Neural crest cell (in vitro differentiated cells): ENCODE measurements around the gene GPR82. TPM values are rescaled to one million over a fixed set of nuclear protein-coding genes. Genes with fewer than 3 reads are reported as not detected.

ENCODE experiments used
- DNase-seq: peaks from one replicate; pipeline ENCODE4 v3.0.0; 2021; ENCODE audit warnings: low read depth, mixed read lengths, low spot score
- H3K27ac Mint-ChIP-seq: one replicate; pipeline ENCODE4 v1.8.0; 2021; ENCODE audit warnings: mild to moderate bottlenecking, mixed read lengths; ENCODE audit not compliant: unreplicated experiment
- H3K27me3 Mint-ChIP-seq: 2 replicates; pipeline ENCODE4 v1.8.0; 2021; ENCODE audit warnings: low read depth, mild to moderate bottlenecking, mixed read lengths
- H3K36me3 Mint-ChIP-seq: 2 replicates; pipeline ENCODE4 v1.8.0; 2021; ENCODE audit warnings: low read depth, mild to moderate bottlenecking, mixed read lengths
- H3K4me1 Mint-ChIP-seq: 2 replicates; pipeline ENCODE4 v1.8.0; 2021; ENCODE audit warnings: mixed read lengths
- H3K4me3 Mint-ChIP-seq: one replicate; pipeline ENCODE4 v1.8.0; 2021; ENCODE audit warnings: mild to moderate bottlenecking, mixed read lengths
- H3K9me3 Mint-ChIP-seq: 2 replicates; pipeline ENCODE4 v1.8.0; 2021; ENCODE audit warnings: mixed read lengths
- CTCF ChIP-seq: fragments of 200-600 bp; sonication (generic); conservative IDR thresholded peaks from 2 replicates; pipeline ENCODE4 v1.5.0; 2021; ENCODE audit warnings: antibody characterized with exemption, mild to moderate bottlenecking
- total RNA-seq: library from RNA; stranded (reverse); gene quantifications from 2 replicates; pipeline ENCODE4 v1.2.1, GENCODE V29; 2021

The GPR82 gene
- total RNA-seq, 1 donor from 2014 or later = not detected

- no peaks in the 10 kb centered on the region for H3K9me3 Mint-ChIP-seq
- H3K36me3 Mint-ChIP-seq = peaks cover 4% of the 10 kb centered on the region
- no peak for DNase-seq
- TF ChIP-seq CTCF = no peak
- no peak overlapping the region for H3K4me3 Mint-ChIP-seq
- no peaks in the 10 kb centered on the region for H3K27me3 Mint-ChIP-seq
- peaks cover 8% of the 10 kb centered on the region for H3K4me1 Mint-ChIP-seq
- no peak overlapping the region for H3K27ac Mint-ChIP-seq
Observed at GRCh38 chrX:41779030-41779564, 55.1 kb downstream of the GPR82 start.

Other genes with a start within 250 kb of the GPR82 start
- gene GPR34, start 35.2 kb upstream of the GPR82 start, total RNA-seq = not detected in 2 replicates
- gene CASK, start 199.4 kb downstream of the GPR82 start, total RNA-seq = 57.8 and 63.4 TPM in 2 replicates